MCF 10A (cell line): ENCODE data around the gene ATP6V0E1. TPM values are rescaled to one million over a fixed set of nuclear protein-coding genes. Genes with fewer than 3 reads are reported as not detected.
"Not testable (repeated sequence)": the region's sequence is repeated elsewhere in the genome, so short reads cannot be mapped to it uniquely, and the experiment has no call there.

ENCODE experiments used
- BruUV-seq: library from RNA; stranded (reverse); fragments of 400-500 nt; replicated peaks from 2 replicates; lab custom pipeline; 2021; lab: Mats Ljungman, UMichigan
- CTCF ChIA-PET: fragments of 300-600 bp; sonication (Branson Sonifier 250); formaldehyde crosslinking; extraction: SDS; loops from one replicate; lab custom pipeline; 2021; ENCODE audit warnings: antibody characterized with exemption, inconsistent platforms; lab: Yijun Ruan, JAX
- POLR2A ChIA-PET: fragments of 300-600, 350-650 bp; sonication (Branson Sonifier 250); formaldehyde crosslinking; extraction: SDS; loops from one replicate; lab custom pipeline; 2020; ENCODE audit warnings: antibody characterized with exemption, inconsistent platforms; lab: Yijun Ruan, JAX
- DNase-seq: peaks from one replicate; pipeline ENCODE4 v3.0.0-alpha.2; 2018; ENCODE audit not compliant: unreplicated experiment
- H3K27ac Mint-ChIP-seq: one replicate; pipeline ENCODE4 v1.8.0; 2022; ENCODE audit warnings: mild to moderate bottlenecking, low read depth, mixed read lengths; ENCODE audit not compliant: unreplicated experiment
- H3K27me3 Mint-ChIP-seq: one replicate; pipeline ENCODE4 v1.8.0; 2022; ENCODE audit warnings: mixed read lengths; ENCODE audit not compliant: insufficient read depth, unreplicated experiment
- H3K36me3 Mint-ChIP-seq: one replicate; pipeline ENCODE4 v1.8.0; 2022; ENCODE audit warnings: mild to moderate bottlenecking, moderate library complexity, mixed read lengths; ENCODE audit not compliant: insufficient read depth, unreplicated experiment
- H3K4me1 Mint-ChIP-seq: one replicate; pipeline ENCODE4 v1.8.0; 2022; ENCODE audit warnings: mixed read lengths; ENCODE audit not compliant: insufficient read depth, unreplicated experiment
- H3K4me3 Mint-ChIP-seq: one replicate; pipeline ENCODE4 v1.8.0; 2022; ENCODE audit warnings: mild to moderate bottlenecking, moderate library complexity, mixed read lengths; ENCODE audit not compliant: unreplicated experiment
- H3K9me3 Mint-ChIP-seq: one replicate; pipeline ENCODE4 v1.8.0; 2022; ENCODE audit warnings: mixed read lengths; ENCODE audit not compliant: unreplicated experiment
- CTCF ChIP-seq: fragments of 200-600 bp; IDR thresholded peaks from one replicate; pipeline ENCODE4 v1.8.0; 2022; ENCODE audit warnings: antibody characterized with exemption, mild to moderate bottlenecking; ENCODE audit not compliant: unreplicated experiment
- intact Hi-C: fragments of 100-400 bp; cut with micrococcal nuclease; formaldehyde crosslinking; loops from 2 replicates; pipeline ENCODE4 v1.14.1; 2022
- total RNA-seq: library from RNA; stranded (reverse); gene quantifications from 2 replicates; pipeline ENCODE4 v1.2.3, GENCODE V29; 2022

The ATP6V0E1 gene
- total RNA-seq, 1 experiment from 2014 or later, result 171 TPM

GRCh38 chr5:173041881-173042762, 58.6 kb downstream of the ATP6V0E1 start:
- no peak for DNase-seq
- H3K27ac Mint-ChIP-seq, result no peak overlapping the region
- no peak for TF ChIP-seq CTCF
- H3K9me3 Mint-ChIP-seq, result no peaks in the 10 kb centered on the region
- ChIA-PET POLR2A (interaction anchor here (0.6 to 2.2 kb wide), 5 partner anchors 15 to 208 kb away, joined by 3 to 12 read pairs (median 4); no protein-coding TSS in a partner anchor), CTCF (interaction anchor here (0.8 to 1.5 kb wide), 5 partner anchors 9 to 98 kb away, joined by 4 to 5 read pairs (median 4); no protein-coding TSS in a partner anchor)
- H3K4me1 Mint-ChIP-seq, result no peaks in the 10 kb centered on the region
- no peak overlapping the region for H3K4me3 Mint-ChIP-seq
- no peaks in the 10 kb centered on the region for H3K27me3 Mint-ChIP-seq
- intact Hi-C loops, result no loop called here
- peaks cover 26% of the 10 kb centered on the region for H3K36me3 Mint-ChIP-seq
- BruUV-seq, result no TSS peak

- Mint-ChIP-seq H3K4me1 (no peaks in the 10 kb centered on the region), H3K27me3 (no peaks in the 10 kb centered on the region), H3K36me3 (peaks cover 20% of the 10 kb centered on the region), H3K4me3 (no peak overlapping the region), H3K27ac (no peak overlapping the region), H3K9me3 (no peaks in the 10 kb centered on the region)
- no TSS peak for BruUV-seq
- no peak for DNase-seq
- TF ChIP-seq CTCF, result no peak
- intact Hi-C loops, result no loop called here
- POLR2A ChIA-PET, result interaction anchor here (1.2 to 2.2 kb wide), 3 partner anchors 14 to 59 kb away, joined by 4 to 12 read pairs (median 7); partner anchors contain the start of gene ATP6V0E1
- CTCF ChIA-PET, result interaction anchor here (0.6 to 1.5 kb wide), 6 partner anchors 9 to 98 kb away, joined by 4 to 5 read pairs (median 4); no protein-coding TSS in a partner anchor
Observed at GRCh38 chr5:173042763-173043107, 59.2 kb downstream of the ATP6V0E1 start.

GRCh38 chr5:173045474-173045873, 61.9 kb downstream of the ATP6V0E1 start:
- ChIA-PET CTCF (interaction anchor here (0.6 to 1.0 kb wide), 2 partner anchors 48 to 582 kb away, joined by 3 to 6 read pairs; no protein-coding TSS in a partner anchor), POLR2A (interaction anchor here (0.5 to 0.6 kb wide), 2 partner anchors 84 to 219 kb away, joined by 3 read pairs; no protein-coding TSS in a partner anchor)
- no peaks in the 10 kb centered on the region for H3K9me3 Mint-ChIP-seq
- no peak for DNase-seq
- H3K27me3 Mint-ChIP-seq, result no peaks in the 10 kb centered on the region
- intact Hi-C loops, result no loop called here
- no peak for TF ChIP-seq CTCF
- H3K4me3 Mint-ChIP-seq, result no peak overlapping the region
- H3K4me1 Mint-ChIP-seq, result no peaks in the 10 kb centered on the region
- no peaks in the 10 kb centered on the region for H3K36me3 Mint-ChIP-seq
- H3K27ac Mint-ChIP-seq, result no peak overlapping the region
- no TSS peak for BruUV-seq

GRCh38 chr5:173047096-173047837, 63.7 kb downstream of the ATP6V0E1 start:
- H3K27ac Mint-ChIP-seq, H3K27me3 Mint-ChIP-seq, DNase-seq, H3K36me3 Mint-ChIP-seq, H3K4me1 Mint-ChIP-seq, BruUV-seq, POLR2A ChIA-PET, intact Hi-C loops, H3K4me3 Mint-ChIP-seq, H3K9me3 Mint-ChIP-seq: not testable (repeated sequence)
- CTCF ChIA-PET, result interaction anchor here (0.5 to 0.9 kb wide), 2 partner anchors 12 to 34 kb away, joined by 3 to 4 read pairs; no protein-coding TSS in a partner anchor
